ENCODE results near the gene REC114. TPM values are rescaled to one million over a fixed set of nuclear protein-coding genes. Genes with fewer than 3 reads are reported as not detected.

The REC114 gene
- total and polyA plus RNA-seq, 8 donors: 0.20 to 0.24 TPM; not detected in 6

DNA sequence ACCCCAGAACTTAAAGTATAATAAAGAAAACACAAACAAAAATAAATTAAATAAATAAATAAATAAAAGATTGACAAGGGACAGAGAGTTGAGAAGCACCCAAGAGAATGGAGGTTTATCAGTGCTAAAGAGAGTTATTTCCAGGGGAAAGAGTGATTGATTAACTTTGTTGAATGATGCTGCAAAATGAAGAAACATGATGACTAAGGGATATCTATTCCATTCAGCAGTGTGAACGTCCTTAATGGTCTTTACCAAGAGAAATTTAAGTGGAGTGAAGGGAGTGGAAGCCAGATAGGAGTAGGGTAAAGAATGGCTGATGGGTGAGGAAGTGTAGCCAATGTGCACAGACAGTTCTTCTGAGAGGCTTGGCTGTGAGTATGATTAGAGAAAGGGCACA lies 11.1 kb downstream of the REC114 start:
- no peaks in the 10 kb centered on the region for H3K4me1 ChIP-seq
- no peaks in the 10 kb centered on the region for H3K27me3 ChIP-seq
- no peak overlapping the region for H3K27ac ChIP-seq
- no peaks in the 10 kb centered on the region for H3K36me3 ChIP-seq
- DNase-seq: no peak
- H3K9me3 ChIP-seq: peaks cover 0 to 7% of the 10 kb centered on the region in 2 donors
- intact Hi-C loops (cut with DNase I): no loop called here
- no peak for ATAC-seq
- TF ChIP-seq, protein P1, sequence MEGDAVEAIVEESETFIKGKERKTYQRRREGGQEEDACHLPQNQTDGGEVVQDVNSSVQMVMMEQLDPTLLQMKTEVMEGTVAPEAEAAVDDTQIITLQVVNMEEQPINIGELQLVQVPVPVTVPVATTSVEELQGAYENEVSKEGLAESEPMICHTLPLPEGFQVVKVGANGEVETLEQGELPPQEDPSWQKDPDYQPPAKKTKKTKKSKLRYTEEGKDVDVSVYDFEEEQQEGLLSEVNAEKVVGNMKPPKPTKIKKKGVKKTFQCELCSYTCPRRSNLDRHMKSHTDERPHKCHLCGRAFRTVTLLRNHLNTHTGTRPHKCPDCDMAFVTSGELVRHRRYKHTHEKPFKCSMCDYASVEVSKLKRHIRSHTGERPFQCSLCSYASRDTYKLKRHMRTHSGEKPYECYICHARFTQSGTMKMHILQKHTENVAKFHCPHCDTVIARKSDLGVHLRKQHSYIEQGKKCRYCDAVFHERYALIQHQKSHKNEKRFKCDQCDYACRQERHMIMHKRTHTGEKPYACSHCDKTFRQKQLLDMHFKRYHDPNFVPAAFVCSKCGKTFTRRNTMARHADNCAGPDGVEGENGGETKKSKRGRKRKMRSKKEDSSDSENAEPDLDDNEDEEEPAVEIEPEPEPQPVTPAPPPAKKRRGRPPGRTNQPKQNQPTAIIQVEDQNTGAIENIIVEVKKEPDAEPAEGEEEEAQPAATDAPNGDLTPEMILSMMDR (IDR thresholded peaks at IDR 0.05): no peak
- no peak overlapping the region for H3K4me3 ChIP-seq

DNA sequence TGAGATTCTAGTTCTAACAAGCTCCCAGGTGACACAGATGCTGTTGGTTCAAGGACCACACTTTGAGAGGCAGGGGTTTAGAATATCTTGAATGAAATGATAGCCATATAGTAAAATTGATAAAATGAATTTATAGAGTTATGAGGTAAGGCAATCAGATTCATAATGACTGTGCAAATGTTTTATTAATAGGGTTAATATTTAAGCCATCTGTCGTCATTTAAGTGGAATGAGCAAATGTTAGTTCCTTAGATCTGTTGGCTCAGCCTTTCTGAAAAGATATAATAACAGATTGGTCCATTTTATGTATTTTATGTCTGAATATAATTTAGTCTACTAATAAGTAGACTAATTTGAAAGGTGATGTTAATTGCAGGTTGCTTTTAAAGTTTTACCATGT lies 12.9 kb downstream of the REC114 start:
- Histone ChIP-seq H3K4me3 (no peak overlapping the region), H3K4me1 (no peaks in the 10 kb centered on the region), H3K9me3 (peaks cover 0 to 7% of the 10 kb centered on the region in 2 donors), H3K36me3 (no peaks in the 10 kb centered on the region), H3K27ac (no peak overlapping the region), H3K27me3 (no peaks in the 10 kb centered on the region)
- DNase-seq (no peak), ATAC-seq (peak; percentile 29)
- TF ChIP-seq, protein P1 (IDR thresholded peaks at IDR 0.05): no peak
- intact Hi-C loops (cut with DNase I): no loop called here

- H3K27me3 ChIP-seq: no peaks in the 10 kb centered on the region
- H3K4me1 ChIP-seq: no peaks in the 10 kb centered on the region
- ATAC-seq (no peak), DNase-seq (no peak)
- H3K9me3 ChIP-seq: peaks cover 0 to 5% of the 10 kb centered on the region in 2 donors
- H3K36me3 ChIP-seq: no peaks in the 10 kb centered on the region
- H3K27ac ChIP-seq: no peak overlapping the region
- intact Hi-C loops (cut with DNase I): no loop called here
- TF ChIP-seq, protein P1 (IDR thresholded peaks at IDR 0.05): no peak
- H3K4me3 ChIP-seq: no peak overlapping the region
Measured at GRCh38 chr15:73457334-73457733, 14.4 kb downstream of the REC114 start.

GRCh38 chr15:73460662-73461061 lies 17.7 kb downstream of the REC114 start:
- Histone ChIP-seq H3K4me1 (no peaks in the 10 kb centered on the region), H3K4me3 (no peak overlapping the region), H3K36me3 (no peaks in the 10 kb centered on the region), H3K9me3 (no peaks in the 10 kb centered on the region), H3K27me3 (no peaks in the 10 kb centered on the region), H3K27ac (no peak overlapping the region)
- DNase-seq: no peak
- intact Hi-C loops (cut with DNase I): no loop called here
- TF ChIP-seq, protein P1 (IDR thresholded peaks at IDR 0.05): no peak
- ATAC-seq: no peak

DNA sequence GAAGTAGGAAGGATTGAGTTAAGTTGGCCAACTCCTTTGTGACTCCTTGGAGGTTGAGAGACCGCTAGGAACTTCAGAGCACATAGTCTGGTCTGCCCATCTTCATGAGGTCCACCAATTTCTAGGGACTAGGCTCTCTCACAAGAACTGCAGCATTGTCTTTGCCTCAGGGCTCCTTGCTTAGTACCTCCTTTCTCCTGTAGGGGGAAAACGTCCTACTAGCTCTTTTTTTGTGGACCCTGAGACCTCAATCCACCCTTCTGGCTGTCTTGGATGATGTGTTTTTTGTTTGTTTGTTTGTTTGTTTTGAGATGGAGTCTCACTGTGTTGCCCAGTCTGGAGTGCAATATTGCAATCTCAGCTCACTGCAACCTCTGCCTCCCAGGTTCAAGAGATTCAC lies 21.6 kb downstream of the REC114 start:
- TF ChIP-seq, protein P1 (IDR thresholded peaks at IDR 0.05): no peak
- intact Hi-C loops (cut with DNase I): no loop called here
- no peaks in the 10 kb centered on the region for H3K9me3 ChIP-seq
- H3K27me3 ChIP-seq: peaks cover 0 to 16% of the 10 kb centered on the region in 2 donors
- H3K4me3 ChIP-seq: no peak overlapping the region
- no peak for DNase-seq
- H3K36me3 ChIP-seq: no peaks in the 10 kb centered on the region
- no peak for ATAC-seq
- no peaks in the 10 kb centered on the region for H3K4me1 ChIP-seq
- H3K27ac ChIP-seq: no peak overlapping the region
